ENCODE data around the gene SPATA2L. TPM values are rescaled to one million over a fixed set of nuclear protein-coding genes. Genes with fewer than 3 reads are reported as not detected.

The SPATA2L gene, protein sequence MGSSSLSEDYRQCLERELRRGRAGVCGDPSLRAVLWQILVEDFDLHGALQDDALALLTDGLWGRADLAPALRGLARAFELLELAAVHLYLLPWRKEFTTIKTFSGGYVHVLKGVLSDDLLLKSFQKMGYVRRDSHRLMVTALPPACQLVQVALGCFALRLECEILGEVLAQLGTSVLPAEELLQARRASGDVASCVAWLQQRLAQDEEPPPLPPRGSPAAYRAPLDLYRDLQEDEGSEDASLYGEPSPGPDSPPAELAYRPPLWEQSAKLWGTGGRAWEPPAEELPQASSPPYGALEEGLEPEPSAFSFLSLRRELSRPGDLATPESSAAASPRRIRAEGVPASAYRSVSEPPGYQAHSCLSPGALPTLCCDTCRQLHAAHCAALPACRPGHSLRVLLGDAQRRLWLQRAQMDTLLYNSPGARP
- total RNA-seq (2014; rRNA removed; shearing (Covaris generic)), result 6.0 and 7.2 TPM in 2 replicates

DNA sequence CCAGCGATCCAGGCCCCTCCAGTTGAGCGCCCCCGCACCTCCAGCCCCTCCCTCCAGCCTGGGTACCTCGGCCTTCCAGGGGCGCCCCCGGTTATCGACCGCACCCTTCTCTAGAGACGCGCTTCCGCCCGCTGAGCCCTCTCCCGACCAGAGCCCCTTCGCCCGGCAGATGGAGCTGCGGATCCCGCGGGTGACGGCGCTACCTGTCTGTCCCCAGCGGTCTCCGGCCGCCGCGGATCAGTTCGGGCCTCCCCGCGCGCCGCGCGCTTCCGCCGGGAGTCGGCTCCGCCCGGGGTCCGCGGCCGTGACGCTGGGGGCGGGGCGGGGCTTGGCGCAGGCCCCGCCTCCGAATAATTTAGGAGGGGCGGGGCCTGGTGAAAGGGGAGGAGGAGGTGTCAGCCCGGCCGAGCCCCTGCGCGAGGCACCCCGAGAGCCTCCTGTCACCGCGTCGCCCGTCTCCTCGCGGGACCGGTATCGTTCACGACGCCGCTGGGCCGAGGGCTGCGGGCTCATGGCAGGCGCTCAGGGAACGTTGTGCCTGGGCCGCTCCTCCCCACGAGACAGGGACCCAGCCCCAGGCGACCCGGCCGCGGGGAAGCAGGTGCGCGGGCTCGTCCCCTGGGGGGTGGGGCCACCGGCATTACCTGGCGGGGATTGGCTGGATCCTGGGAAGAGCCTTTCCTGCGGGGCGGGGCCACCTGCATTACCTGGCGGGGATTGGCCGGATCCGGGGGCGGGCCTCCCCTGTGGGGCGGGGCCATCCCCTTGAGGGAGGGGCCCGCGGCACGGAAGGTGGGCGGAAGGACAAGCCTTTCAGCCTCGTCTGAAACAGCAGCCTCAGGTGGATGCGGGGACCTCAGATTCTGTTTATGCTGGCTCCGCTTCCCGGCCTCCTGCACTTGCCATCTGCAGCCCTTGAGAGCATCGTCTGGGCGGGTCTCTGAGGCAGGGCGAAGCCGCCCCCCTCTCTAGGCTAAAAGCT, at the start of gene SPATA2L:
TSS of gene SPATA2L (minus strand) at position 281 of the 982 bp plus-strand sequence. CDS start 473 bp downstream, outside the sequence.
- no peak within 1 kb of the TSS for H3K27ac ChIP-seq

DNA sequence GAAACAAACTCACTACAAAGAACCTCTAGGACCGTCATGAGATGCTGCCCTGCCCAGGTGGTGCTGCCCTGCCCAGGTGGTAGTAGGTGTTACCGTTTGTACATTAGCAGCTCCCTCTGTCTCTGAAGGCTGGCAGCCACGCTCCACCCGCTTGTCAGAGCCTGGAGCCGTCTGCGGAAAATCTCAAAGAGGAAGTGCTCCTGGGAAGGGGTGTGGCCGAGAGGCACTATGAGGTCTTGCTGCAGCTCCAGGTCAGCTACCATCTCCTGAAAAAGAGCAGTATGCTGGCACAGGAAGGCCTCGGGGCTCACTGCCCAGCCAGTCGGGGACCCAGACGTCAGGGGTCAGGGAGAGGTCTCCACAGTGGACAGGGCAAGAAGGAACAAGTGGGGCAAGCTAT, 48.1 kb upstream of the SPATA2L start:
- Histone ChIP-seq H3K36me3 (peaks cover 26% of the 10 kb centered on the region), H3K9me3 (replicated peaks) (no peaks in the 10 kb centered on the region), H3K4me1 (no peaks in the 10 kb centered on the region), H3K27ac (no peak overlapping the region), H3K27me3 (no peaks in the 10 kb centered on the region), H3K4me3 (no peak overlapping the region)
- DNase-seq, result no peak

More for the DNA sequence above, at the start of gene SPATA2L:
- Histone ChIP-seq H3K36me3 (no peaks in the 10 kb centered on the region), H3K4me1 (peaks cover 23% of the 10 kb centered on the region), H3K9me3 (replicated peaks) (no peaks in the 10 kb centered on the region), H3K27me3 (no peaks in the 10 kb centered on the region), H3K4me3 (peak within 1 kb of the TSS; percentile 63)
- peak; percentile 93 for DNase-seq

DNA sequence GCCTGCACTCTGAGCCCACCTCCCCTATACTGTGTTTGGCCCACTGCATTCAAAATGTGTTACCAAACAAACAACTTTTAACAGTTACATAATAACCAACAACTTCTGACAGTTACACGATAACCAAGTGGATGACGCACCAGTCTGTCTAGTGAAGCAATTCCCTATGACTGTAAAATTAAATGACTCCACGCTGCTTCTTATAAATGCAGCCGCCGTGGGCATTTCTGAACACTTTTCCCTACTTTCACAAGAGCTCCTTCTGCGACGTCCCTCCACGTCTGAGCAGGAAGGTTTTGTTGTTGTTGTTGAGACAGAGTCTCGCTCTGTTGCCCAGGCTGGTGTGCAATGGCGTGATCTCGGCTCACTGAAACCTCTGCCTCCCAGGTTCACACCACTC, 47.4 kb upstream of the SPATA2L start:
- no peak overlapping the region for H3K27ac ChIP-seq
- DNase-seq, result no peak
- no peak overlapping the region for H3K4me3 ChIP-seq
- H3K9me3 ChIP-seq (replicated peaks), result no peaks in the 10 kb centered on the region
- H3K27me3 ChIP-seq, result no peaks in the 10 kb centered on the region
- no peaks in the 10 kb centered on the region for H3K4me1 ChIP-seq
- peaks cover 32% of the 10 kb centered on the region for H3K36me3 ChIP-seq

DNA sequence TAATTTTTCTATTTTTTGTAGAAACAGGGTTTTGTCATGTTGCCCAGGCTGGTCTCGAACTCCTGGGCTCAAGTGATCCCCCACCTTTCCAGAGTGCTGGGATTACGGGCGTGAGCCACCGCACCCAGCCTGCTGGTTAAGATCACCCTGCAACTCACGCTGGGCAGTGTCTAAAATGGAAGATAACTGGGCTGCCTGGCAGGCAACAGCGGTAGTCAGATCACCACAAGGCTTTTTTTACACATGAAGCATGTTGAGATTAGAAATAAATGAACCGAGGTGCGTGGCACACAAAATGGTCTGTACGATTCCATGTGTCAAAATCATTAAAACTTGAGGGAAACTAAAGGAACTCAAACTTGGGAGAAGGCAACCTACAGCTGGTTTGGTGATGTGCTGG, 46.6 kb upstream of the SPATA2L start:
- H3K27me3 ChIP-seq, result no peaks in the 10 kb centered on the region
- no peaks in the 10 kb centered on the region for H3K9me3 ChIP-seq (replicated peaks)
- no peak for DNase-seq
- peaks cover 32% of the 10 kb centered on the region for H3K36me3 ChIP-seq
- no peak overlapping the region for H3K27ac ChIP-seq
- no peaks in the 10 kb centered on the region for H3K4me1 ChIP-seq
- H3K4me3 ChIP-seq, result no peak overlapping the region

DNA sequence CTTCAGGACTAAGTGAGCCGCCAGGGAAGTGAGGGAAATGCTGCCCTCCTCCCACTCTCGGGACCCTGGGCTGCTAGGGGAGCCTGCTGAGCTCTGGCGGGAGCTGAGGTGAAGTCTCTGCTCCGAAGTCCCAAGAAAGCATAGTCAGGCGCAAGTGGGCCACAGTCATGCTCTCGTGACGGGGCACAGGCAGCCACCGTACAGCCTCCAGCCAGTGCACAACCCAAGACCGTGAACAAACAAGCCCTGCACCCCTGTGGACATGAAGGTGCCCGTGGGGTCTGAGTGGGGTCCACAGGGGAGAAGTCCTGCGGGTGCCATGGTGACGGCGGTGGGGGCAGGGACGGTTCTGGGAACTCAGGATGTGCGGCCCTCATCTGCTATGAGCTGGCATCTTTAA, 44.5 kb upstream of the SPATA2L start:
- no peak for DNase-seq
- no peaks in the 10 kb centered on the region for H3K4me1 ChIP-seq
- H3K9me3 ChIP-seq (replicated peaks), result no peaks in the 10 kb centered on the region
- H3K4me3 ChIP-seq, result no peak overlapping the region
- no peak overlapping the region for H3K27ac ChIP-seq
- peaks cover 35% of the 10 kb centered on the region for H3K36me3 ChIP-seq
- H3K27me3 ChIP-seq, result no peaks in the 10 kb centered on the region

DNA sequence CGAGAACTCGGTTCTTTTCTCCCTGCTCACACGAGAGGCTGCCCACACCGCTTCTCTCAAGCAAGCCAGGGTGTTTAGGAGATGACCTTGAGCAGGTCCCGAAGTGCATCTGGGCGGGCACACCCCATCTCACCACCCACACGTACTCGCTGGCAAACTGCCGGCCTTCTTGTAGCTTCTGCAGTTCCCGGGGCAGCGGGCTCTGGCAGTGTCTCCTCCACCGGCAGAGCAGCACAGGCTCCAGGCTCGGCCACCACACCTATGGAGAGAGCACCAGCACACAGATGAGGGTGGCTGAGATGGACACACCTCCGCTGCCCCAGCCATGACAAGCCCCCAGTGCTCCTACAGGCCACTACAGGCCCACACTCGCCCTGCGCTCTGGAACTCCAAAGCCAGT, 43.3 kb upstream of the SPATA2L start:
- Histone ChIP-seq H3K27me3 (no peaks in the 10 kb centered on the region), H3K4me3 (no peak overlapping the region), H3K27ac (no peak overlapping the region), H3K36me3 (peaks cover 45% of the 10 kb centered on the region), H3K4me1 (no peaks in the 10 kb centered on the region), H3K9me3 (replicated peaks) (no peaks in the 10 kb centered on the region)
- DNase-seq, result no peak

DNA sequence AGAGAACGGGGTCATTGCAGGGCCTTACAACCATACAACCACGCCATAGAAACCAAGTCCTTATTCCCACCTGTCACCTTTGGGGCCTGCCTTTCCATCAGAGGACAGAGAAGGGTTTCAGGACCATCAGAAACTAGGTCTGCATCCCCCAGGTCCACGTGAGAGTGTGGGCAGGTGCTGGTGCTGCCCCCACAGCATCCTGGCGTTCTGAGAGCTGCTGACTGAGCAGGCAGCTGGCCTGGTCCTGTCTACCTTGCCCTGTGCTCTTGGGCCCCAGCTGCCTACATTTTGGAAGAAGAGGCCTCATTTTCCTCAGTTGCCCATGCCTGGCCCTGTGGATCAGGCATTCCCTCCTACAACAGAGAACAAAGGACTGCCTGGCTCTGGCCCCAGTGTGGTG, 41.4 kb upstream of the SPATA2L start:
- DNase-seq, result no peak
- Histone ChIP-seq H3K4me3 (no peak overlapping the region), H3K4me1 (no peaks in the 10 kb centered on the region), H3K36me3 (peaks cover 61% of the 10 kb centered on the region), H3K27me3 (no peaks in the 10 kb centered on the region), H3K9me3 (replicated peaks) (no peaks in the 10 kb centered on the region), H3K27ac (no peak overlapping the region)

DNA sequence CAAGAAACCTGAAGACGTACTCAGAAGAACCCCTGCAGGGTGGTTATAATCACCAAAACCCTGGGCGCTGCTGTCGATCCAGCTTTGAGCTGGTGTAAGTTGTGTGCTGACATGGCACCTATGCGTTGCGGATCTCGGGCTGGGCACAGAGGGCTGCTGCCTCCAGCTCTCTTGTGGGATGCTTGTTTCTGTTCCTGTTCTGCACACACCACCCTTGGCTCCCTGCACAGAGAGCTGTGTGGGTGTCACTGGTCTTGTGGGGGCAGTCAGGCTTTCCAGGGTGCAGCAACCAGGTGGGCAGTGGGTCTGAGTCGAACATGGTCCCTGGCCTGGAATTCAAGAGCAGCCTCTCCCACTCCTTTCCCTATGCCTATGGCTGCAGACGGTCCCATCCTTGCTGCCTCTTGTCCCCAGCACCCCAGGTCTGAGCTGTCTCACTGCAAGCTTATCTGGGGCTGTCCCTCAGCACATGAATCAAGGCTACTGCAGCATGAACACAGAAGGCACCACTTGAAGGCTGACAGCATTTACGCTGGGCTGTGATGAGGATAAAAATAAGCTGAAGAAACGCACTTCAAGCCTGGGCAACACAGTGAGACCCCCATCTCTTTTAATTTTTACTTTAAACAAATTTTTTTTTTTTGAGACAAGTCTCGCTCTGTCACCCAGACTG, 40.0 kb upstream of the SPATA2L start:
- Histone ChIP-seq H3K9me3 (replicated peaks) (no peaks in the 10 kb centered on the region), H3K36me3 (peaks cover 63% of the 10 kb centered on the region), H3K27me3 (no peaks in the 10 kb centered on the region), H3K27ac (no peak overlapping the region), H3K4me1 (no peaks in the 10 kb centered on the region), H3K4me3 (no peak overlapping the region)
- DNase-seq, result no peak

DNA sequence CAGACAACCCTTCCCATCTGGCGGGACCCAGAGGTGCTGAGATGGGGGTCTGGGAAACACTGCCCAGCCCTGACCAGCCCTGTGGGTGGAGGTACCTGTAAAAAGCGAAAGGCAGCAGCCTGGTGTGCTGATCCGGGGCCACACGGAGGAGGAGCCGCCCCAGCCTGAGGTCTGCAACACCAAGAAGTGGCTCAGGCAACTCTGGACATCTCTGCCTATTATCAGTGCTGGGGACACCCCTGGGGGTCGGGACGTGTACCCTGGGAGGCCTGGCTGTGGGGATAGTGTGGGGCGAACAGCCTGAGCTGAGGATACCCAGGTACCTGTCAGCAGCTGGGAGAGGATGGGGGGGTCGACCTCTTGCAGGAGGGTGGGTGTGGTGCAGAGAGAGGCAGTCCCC, 37.9 kb upstream of the SPATA2L start:
- no peak for DNase-seq
- Histone ChIP-seq H3K27me3 (no peaks in the 10 kb centered on the region), H3K9me3 (replicated peaks) (no peaks in the 10 kb centered on the region), H3K36me3 (peaks cover 73% of the 10 kb centered on the region), H3K4me1 (no peaks in the 10 kb centered on the region), H3K27ac (no peak overlapping the region), H3K4me3 (no peak overlapping the region)

DNA sequence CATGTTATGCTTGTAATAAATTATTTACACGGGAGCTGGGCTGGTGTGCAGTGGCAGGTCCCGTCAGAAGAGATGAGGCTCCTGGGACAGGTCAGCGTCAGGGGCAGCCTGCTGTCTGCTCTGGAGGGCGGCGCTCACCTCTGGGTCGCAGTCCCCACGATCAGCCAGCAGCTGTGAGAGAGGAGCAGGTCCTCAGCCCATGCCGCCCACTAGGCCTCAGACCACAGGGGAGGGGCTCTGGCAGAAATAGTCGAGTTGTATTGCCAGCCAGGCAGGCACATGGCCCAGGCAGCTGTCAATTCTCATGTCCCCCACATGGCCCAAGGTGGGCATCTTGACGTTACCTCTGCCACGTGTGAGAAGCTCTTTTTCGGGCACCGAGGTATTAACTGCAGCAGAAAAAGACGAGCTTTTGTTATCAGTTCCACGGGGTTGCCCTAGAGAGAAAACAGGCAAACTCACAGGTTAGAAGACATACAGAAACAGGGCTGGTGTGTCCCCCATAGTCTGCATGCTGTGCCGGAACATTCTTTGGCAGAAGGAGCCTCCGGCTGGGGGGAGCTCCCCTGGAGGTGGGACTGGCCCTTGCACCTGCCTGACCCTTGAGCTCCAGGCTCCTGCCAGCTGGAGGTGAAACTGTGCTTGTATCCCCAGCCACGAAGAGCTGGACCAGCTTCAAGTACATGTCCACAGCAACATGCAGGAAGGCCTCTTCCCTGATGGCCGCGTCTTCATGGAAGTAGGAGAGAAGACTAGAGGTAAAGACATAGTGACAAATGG, 37.2 kb upstream of the SPATA2L start:
- no peaks in the 10 kb centered on the region for H3K9me3 ChIP-seq (replicated peaks)
- H3K4me3 ChIP-seq, result no peak overlapping the region
- no peaks in the 10 kb centered on the region for H3K27me3 ChIP-seq
- peaks cover 75% of the 10 kb centered on the region for H3K36me3 ChIP-seq
- no peak overlapping the region for H3K27ac ChIP-seq
- H3K4me1 ChIP-seq, result no peaks in the 10 kb centered on the region
- no peak for DNase-seq

DNA sequence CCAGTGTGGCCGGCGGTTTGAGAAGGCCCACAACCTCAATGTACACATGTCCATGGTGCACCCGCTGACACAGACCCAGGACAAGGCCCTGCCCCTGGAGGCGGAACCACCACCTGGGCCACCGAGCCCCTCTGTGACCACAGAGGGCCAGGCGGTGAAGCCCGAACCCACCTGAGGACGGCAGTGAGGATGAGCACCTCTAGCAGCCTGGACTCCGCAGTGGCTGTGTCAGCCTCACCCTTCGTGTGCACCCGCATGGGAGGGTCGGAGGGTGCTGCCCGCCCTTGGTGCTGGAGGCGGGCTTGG, 36.5 kb upstream of the SPATA2L start:
- H3K27ac ChIP-seq, result no peak overlapping the region
- H3K4me1 ChIP-seq, result no peaks in the 10 kb centered on the region
- H3K27me3 ChIP-seq, result no peaks in the 10 kb centered on the region
- no peaks in the 10 kb centered on the region for H3K9me3 ChIP-seq (replicated peaks)
- H3K36me3 ChIP-seq, result peaks cover 82% of the 10 kb centered on the region
- no peak overlapping the region for H3K4me3 ChIP-seq
- DNase-seq, result no peak

DNA sequence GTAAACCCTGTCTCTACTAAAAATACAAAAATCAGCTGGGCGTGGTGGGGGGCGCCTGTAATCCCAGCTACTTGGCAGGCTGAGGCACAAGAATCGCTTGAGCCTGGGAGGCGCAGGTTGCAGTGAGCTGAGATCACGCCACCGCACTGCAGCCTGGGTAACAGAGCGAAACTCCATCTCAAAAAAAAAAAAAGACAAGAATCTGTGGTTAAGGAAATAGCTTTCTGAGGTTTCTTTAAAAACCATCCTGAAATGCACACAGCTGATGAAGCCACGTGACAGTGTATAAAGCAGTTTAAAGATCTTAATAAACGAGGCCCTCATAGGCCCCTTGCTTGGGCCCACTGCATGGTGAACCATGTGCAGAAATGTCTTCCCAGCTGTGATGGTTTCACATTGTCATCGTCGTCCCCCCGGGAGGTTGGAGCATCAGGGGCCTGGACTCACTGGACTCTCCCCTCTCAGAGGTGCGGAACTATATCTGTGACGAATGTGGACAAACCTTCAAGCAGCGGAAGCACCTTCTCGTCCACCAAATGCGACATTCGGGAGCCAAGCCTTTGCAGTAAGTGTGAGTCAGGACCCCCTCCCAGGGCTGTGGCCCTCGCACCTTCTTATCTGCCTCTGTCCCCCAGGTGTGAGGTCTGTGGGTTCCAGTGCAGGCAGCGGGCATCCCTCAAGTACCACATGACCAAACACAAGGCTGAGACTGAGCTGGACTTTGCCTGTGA, 36.0 kb upstream of the SPATA2L start:
- H3K4me3 ChIP-seq, result no peak overlapping the region
- H3K4me1 ChIP-seq, result no peaks in the 10 kb centered on the region
- no peak for DNase-seq
- H3K9me3 ChIP-seq (replicated peaks), result no peaks in the 10 kb centered on the region
- H3K27me3 ChIP-seq, result no peaks in the 10 kb centered on the region
- no peak overlapping the region for H3K27ac ChIP-seq
- peaks cover 82% of the 10 kb centered on the region for H3K36me3 ChIP-seq

DNA sequence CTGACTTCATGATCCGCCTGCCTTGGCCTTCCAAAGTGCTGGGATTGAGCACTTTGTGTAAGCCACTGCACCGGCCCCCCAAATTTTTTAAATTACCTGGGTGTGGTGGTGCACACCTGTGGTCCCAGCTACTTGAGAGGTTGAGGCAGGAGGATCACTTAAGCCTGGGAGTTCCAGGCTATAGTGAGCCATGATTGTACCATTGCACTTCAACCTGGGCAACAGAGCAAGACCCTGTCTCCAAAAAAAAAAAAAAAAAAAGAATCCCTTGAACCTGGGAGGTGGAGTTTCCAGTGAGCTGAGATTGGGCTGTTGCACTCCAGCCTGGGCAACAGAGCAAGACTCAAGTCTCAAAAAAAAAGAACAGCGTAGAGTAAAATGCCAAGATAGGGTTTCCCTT, 35.0 kb upstream of the SPATA2L start:
- no peaks in the 10 kb centered on the region for H3K27me3 ChIP-seq
- no peak overlapping the region for H3K4me3 ChIP-seq
- H3K4me1 ChIP-seq, result no peaks in the 10 kb centered on the region
- no peak overlapping the region for H3K27ac ChIP-seq
- no peak for DNase-seq
- peaks cover 85% of the 10 kb centered on the region for H3K36me3 ChIP-seq
- no peaks in the 10 kb centered on the region for H3K9me3 ChIP-seq (replicated peaks)

DNA sequence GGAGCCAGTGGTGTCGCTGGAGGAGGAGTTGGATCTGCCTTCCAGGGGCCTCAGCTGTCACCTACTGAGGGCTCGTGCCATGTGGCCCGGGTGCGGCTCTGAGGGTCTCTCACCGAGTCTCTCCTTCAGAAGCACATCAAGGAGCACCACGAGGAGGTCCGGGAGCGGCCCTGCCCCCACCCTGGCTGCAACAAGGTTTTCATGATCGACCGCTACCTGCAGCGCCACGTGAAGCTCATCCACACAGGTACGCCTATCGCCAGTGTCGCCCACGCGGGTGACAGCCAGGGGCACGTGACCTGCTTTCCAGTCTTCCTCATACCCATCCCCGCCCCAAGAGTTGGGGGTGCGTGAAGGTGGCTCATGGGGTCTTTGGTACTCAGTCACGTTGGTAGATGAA, 32.3 kb upstream of the SPATA2L start:
- Histone ChIP-seq H3K4me3 (no peak overlapping the region), H3K27me3 (no peaks in the 10 kb centered on the region), H3K36me3 (peaks cover 79% of the 10 kb centered on the region), H3K4me1 (no peaks in the 10 kb centered on the region), H3K9me3 (replicated peaks) (no peaks in the 10 kb centered on the region), H3K27ac (no peak overlapping the region)
- no peak for DNase-seq

Data from SJCRH30 (cell line).